Left lobe of liver (tissue), 2 donors: ENCODE data around the gene DYNC1LI1. TPM values are rescaled to one million over a fixed set of nuclear protein-coding genes. Genes with fewer than 3 reads are reported as not detected.

Experiments
- ATAC-seq: fragments of 200-7000 bp; cut with Tn5 transposase; one replicate; pipeline ENCODE4 v1.9.1; 2020; ENCODE audit warnings: mild to moderate bottlenecking, moderate library complexity
- DNase-seq: peaks from one replicate; pipeline ENCODE4 v3.0.0-alpha.2; 2020; ENCODE audit warnings: low spot score
- total RNA-seq: library from RNA; stranded (reverse); gene quantifications from one replicate; pipeline ENCODE4 v1.2.1, GENCODE V29; 2021
- donor health status: DM: no; HTN: no; CAD: no; lungs with moderate emphysema.
- donor health status: DM: no; HTN: yes; CAD: no.

DYNC1LI1 gene
- 10.4 TPM for total RNA-seq

DNA sequence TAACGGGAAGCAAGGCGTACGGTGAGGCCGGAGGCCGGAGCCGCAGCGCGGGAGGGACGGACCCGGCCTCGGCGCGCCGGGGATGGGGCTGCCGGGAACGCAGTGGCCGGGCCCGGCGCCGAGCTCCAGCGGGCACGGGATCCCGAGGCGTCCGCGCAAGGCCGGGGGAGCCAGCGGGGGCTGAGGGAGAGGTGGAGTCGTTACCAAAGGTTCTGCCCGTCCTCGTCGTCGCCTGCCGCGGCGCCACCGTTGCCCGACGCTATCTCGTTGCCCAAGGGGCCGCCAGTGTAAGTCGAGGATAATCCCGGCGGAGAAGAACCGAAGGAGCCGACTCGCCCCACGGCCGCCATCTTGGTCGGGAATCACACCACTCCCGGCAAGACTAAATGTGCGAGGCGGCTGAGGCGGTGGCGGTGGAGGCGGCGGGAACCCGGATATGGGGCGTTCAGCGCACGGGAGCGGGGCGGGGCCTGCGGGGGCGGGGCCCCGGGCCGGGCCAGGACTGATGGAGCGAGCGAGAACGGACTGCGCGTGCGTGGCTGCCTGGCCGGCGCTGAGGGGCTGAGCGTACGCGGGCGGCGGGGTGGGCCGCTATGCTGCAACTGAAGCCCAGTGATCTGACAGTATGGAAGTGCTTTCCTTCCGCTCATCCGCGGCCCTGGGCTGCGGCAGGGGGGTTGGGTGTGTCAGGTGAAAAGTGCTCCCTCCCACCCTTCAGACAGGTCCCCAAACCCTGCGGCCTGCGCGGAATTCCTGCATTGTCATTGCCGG is at the start of gene DYNC1LI1:
TSS of gene DYNC1LI1 (minus strand) at position 438 of the 771 bp plus-strand sequence. CDS start at position 350, 88 bp downstream.
- DNase-seq (peak; percentile 97), ATAC-seq (peak; percentile 92)

DNA sequence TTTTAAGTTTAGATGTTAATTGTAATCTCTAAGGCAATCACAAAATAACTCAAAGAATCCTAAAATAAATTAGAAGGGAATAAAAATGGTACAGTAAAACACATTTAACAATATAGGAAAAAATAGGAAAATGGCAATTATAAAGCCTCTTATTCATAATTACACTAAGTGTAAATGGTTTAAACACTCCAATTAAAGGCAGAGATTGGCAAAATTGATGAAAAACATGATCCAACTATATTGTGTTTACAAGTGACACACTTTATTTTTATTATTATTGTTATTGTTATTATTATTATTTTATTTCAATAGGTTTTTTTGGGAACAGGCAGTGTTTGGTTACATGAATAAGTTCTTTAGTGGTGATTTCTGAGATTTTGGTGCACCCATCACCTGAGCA is 48.7 kb upstream of the DYNC1LI1 start:
- ATAC-seq (no peak), DNase-seq (no peak)

DNA sequence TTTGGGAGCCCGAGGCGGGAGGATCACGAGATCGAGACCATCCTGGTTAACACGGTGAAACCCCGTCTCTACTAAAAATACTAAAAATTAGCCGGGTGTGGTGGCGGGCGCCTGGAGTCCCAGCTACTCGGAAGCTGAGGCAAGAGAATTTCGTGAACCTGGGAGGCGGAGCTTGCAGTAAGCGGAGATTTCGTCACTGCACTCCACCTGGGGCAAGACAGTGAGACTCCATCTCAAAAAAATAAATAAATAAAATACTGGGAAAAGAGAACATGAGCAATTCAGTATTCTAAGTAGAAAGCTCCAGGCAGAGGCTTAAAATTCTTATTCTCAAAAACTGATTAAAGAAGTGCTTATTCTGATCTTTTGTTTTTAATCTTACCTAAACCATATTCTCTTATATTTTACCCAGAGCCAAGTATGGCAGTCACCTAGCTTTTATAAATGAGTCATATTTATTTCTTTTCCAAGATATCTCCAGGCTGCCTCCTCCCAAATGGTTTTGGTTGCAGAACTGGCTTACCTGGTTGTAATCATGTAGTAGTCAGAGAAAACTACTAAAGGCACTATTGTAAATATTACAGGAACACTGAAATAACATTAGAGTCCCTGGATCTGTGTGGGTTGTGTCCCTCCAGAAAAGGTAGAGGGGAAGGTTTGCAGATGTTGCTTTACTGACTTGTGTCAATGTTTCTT is 45.8 kb upstream of the DYNC1LI1 start:
- no peak for ATAC-seq
- DNase-seq = no peak

DNA sequence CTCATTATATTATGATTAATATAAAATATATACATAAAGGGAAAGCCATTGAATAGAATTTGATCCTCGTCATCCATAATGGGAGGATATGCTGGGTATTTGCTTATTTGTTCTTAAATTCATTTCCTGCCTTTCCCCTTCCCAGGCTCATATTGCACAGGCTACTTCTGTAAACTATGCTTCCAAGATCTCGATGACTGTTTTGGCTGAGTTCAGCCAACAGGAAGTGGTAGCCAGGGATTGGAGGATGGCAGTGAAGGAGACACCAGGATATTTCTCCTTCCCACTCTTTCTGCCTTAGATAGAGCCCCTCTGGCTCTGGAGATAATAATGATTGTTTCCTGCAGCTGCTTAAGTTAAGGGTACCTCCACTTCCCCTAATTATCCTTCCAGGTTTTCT is 44.3 kb upstream of the DYNC1LI1 start:
- no peak for ATAC-seq
- DNase-seq = no peak

DNA sequence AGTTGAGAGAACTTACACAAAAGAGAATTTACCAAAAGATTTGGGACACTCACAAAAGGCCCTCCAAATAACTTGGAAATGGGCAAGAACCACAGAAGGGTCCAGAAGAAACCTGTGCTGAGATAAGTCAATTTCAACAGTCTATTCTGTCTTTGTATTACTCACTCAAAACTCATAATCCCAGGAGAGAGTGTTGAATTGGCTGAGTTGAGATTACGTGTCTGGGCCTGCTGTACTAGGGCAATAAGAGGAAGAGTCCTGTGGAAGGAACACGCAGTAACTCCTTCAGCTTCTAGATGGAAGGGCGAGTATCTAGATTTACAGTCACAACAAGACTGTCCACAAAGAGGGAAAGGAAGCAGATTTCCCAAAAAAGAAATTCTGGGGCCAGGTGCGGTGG is 42.5 kb upstream of the DYNC1LI1 start:
- ATAC-seq (no peak), DNase-seq (no peak)

DNA sequence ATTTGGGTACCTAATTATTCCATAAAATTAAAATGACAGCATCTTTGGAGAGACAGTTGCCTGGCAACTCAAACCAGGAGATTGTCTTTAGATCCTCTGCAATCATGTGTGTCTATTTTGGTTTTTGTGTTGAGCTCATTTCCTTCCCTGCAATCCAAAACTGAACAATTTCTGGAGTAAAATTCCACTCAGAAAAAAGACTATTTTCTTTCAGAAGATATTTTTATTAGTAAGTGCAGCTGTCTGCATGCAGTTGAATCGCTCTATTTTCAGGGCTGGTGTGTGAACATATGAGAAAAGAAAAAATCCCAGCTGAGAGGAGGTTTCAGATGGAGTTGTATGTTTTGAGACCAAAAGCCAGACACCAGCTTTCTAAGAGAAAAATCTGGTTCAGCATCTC is 41.9 kb upstream of the DYNC1LI1 start:
- ATAC-seq (no peak), DNase-seq (no peak)

DNA sequence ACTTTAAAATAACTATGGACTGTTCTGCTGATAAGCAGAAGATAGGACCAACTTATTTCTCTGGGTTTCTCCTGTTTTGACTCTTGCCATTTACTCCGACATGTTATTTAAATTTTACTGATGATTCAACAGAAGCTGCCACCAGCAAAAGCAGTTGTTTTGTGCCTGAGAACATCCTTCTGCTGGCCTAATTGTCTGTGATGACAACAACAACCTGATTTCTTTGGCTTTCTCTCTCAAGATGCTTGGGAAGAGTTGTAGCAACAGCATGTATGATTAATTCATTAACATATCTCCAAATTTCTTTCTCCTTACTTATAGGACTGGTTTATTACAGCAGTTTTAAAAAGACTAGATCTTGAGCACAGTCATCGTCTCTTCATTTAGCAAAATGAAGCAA is 36.9 kb upstream of the DYNC1LI1 start:
- DNase-seq = no peak
- ATAC-seq = no peak

DNA sequence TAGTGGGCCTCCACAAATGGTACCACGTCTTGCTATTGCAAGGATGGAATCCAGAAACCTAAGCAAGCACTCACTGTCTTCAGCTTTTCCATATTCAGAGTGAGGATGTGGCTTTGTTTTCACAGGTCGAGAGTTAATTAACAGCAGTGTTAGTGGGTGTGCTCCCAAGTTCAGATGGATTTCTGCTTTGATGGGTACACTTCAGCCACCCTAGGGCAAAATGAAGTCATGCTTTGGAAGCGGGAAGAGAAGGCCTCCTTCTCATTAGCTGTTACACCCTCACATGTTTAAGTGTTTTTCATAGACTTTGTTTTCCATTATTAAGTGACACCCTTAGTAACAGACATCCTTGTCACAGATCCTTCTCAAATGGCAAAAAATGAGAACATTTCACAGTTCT is 36.3 kb upstream of the DYNC1LI1 start:
- ATAC-seq (no peak), DNase-seq (no peak)

DNA sequence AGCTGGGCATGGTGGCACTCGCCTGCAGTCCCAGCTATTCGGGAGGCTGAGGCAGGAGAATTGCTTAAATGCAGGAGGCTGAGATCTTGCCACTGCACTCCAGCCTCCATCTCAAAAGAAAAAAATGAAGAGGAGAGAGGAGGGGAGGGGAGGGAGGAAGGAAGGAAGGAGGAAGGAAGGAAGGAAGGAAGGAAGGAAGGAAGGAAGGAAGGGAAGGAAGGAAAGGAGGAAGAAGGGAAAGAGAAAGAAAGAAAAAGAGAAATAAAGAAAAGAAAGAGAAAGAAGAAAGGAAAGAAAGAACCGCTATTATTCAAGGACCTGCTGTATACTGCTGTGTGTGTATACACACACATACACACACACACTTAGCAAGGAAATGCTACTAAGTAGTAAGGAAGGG is 35.6 kb upstream of the DYNC1LI1 start:
- ATAC-seq = no peak
- DNase-seq = no peak

DNA sequence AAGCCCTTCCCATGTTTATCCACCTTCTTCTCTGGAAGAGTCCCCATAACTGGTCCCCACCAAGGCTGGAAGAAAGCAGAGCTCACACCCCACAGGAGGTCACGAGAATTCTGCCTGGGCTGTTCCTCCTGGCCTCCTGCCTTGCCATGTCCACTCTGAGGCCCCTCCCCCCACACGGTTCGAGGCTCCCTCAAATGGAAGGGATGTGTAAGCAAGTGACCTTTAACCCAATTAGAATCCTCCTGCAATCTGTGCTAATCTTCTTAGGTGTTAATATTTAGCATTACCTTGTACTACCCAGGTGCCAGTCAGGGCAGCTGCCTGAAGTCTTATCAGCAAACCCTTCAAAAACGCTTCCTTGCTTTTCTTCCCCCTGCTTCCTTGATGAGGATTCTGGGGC is 32.4 kb upstream of the DYNC1LI1 start:
- ATAC-seq (no peak), DNase-seq (no peak)

DNA sequence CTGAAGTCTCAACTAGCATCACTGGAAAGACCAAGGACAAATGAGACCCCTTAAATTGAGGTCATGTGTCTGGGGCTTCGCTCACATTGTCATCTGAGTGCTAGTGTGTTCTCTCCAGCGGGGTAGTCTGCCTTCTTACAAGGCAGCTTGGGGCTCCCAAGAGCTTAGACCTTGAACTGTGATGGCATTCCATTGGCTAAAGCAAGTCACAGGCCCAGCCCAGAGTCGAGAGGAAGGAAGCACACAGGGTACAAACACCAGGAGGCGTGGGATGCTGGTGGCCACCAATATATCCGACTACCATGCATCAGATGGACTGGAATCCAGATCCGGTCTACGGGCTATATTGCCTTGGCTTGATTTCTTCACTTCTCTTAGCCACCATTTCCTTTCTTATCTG is 31.5 kb upstream of the DYNC1LI1 start:
- DNase-seq (no peak), ATAC-seq (no peak)

DNA sequence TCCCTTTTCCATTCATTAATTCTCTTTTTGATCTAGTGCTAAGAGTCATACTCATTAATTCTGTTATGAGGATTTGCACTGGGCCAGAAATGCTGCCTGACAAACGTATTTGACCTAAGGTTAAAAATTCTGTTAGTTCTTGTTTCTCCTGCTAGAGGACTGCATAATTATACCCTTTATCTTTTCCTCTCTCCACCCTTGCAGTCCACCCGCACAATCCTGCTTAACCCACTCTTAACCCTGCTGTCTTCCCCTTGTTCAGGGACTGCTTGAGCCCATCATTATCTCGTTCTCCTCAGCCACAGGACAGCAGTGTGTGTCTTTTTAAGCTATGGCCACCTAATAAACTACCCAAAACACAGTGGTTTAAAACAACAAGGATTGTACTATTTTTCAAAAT is 31.1 kb upstream of the DYNC1LI1 start:
- no peak for DNase-seq
- ATAC-seq = no peak

DNA sequence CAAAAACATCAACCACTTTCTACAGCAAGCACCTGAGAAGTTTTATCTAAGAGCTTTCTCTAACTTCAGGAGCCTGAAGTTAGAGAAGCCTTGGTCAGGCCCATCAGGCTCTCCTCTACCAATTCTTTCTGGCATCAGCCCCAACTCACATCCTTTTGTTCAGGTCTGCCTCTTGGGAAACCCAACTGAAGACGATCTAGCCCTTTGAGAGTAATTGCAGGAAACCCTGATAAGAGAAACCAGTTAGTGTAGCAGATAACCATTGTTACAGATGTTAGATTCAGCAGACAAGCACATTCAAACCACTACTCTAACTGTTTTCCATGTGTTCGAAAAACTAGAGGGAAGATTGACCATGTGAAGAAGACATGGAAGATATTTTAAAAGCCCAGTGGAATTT is 27.0 kb upstream of the DYNC1LI1 start:
- ATAC-seq (no peak), DNase-seq (no peak)

DNA sequence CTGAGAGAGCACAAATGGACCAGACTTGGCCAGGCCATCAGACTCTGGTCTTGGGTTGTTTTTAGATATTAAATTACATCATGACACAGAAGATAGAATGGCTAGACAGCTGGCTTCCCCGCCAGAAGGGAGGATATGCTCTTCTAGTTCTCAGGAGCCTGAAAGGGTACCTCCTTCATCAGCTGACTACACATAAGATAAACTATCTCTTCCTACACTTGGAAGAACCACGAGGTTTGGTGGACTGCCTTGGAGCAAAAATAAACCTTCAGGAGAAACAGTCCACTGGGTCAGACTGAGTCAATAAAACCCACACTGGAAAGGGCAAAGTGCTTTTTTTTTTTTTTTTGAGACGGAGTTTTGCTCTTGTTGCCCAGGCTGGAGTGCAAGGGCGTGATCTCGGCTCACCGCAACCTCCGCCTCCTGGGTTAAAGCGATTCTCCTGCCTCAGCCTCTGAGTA is 26.3 kb upstream of the DYNC1LI1 start:
- no peak for DNase-seq
- peak; percentile 71 for ATAC-seq

DNA sequence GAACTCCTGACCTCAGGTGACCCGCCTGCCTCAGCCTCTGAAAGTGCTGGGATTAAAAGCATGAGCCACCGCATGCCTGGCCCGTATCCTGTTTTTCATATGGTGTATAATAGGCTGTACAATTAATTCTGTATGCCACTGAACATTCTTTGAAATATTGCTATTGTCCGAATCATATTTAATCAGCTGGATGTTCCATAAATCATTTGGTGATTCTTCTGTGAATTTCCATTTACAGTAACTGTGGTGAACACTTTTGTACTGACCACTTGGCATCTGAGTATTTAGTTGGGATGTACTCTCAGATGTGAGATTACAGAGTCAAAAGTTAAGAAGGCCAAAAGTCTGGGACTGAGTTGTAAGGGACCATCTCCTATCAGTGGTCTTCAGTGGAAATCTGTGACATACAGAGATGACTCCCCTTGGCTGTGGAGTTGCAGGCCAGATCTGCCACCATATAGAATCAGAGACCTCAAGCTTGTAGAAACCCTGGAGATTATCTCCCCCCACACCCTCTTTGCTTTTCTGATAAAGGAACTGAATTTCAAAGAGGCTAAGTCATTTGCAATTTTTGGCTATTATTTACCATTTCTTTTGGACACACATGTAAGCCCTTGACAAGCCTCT is 25.7 kb upstream of the DYNC1LI1 start:
- DNase-seq = no peak
- ATAC-seq = no peak

DNA sequence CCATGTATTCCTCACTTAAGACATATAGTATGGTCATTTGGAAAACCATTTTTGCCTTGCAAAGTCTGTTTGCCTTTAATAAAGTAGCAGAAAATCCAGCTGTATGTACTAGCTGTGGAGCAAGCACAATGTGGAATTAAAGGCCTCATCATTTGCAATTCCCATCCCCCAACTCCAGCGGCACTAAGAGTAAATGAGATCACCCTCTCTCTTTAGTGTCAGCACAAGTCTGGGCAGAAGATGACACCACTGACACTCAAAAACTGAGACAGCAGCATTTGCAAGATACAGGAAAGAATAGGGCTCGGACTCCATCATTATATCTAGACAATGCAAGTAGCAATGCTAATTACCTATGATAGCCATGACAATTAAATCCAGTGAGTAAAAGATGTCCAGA is 24.7 kb upstream of the DYNC1LI1 start:
- ATAC-seq = no peak

DNA sequence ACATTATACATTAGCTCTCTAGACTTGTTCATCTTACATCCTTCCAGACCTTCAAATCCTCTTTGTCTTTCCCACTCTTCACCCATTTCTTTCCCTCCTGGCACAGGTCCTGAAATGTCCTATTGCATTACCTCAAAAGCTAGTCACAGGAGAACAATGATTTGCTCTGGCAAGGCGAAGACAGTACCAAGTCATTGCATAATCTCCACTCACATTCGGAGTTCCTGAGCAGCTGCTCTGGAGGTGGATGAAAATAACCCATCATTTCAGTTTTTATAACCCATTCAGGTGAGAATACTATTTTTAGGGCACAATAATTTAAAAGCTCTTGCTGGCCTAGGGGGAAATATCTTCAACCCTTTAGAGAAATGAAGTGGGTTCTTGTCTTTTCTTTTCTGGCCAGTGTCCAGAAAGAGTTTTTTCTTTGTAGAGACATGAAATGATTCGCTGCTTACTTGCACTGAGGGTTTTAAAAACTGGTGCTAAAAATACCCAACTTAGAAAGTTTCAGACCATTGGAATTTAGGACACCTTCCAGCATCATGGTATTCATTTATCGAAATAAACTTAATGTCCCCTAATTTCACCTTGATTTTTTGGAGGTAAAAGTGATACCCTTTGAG is 23.4 kb upstream of the DYNC1LI1 start:
- DNase-seq = no peak
- no peak for ATAC-seq

More for the DNA sequence above, 24.7 kb upstream of the DYNC1LI1 start:
- DNase-seq = no peak

DNA sequence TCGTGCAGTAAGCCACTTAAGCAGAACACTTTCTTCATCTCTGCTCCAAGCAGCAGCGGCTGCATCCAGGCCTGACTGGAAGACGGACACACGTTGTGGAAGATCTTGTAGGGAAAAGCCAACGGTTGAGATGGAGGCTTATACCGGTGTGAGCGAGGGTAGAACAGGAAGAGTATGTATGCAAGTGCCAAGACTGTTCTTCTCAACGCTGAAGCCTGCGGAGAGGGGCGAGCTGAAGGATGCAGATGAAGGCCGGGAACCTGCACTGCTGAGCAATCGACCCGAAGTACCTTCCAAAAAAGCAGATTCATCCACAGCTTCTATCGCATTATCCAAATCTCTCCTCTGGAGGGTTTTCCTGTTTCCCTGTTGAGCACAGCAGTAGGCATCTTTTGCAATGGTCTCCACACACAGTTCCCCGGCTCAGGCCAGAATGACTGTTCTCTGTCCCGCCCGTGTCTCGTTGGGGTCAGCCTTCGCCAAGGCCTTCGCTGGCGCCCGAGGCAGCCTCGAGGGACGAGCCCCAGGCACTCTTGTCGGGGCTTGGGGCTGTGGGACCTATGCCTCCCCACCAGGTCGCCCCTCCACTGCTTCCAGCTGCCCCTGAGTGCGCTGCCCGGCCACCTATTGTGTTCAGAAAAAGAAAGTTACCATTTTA is 22.2 kb upstream of the DYNC1LI1 start:
- ATAC-seq (no peak), DNase-seq (no peak)

DNA sequence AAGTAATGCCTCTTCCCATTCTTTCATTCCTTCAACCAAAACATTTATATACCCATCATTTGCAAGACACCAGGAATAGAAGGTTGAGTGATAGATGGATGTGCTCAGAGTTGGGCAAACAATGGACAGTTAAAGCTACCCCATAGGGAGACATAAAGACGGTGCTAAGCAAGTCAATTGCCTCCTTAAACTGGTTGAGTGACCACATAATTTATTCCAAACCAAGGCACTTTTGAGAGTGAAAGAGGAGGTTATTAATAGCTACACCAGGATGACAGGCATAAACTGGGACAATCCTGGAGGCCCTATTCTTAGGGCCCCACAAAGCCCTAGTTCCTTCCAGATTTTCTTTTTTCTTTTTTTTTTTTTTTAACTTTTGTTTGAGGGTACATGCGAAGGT is 21.4 kb upstream of the DYNC1LI1 start:
- ATAC-seq (no peak), DNase-seq (no peak)

DNA sequence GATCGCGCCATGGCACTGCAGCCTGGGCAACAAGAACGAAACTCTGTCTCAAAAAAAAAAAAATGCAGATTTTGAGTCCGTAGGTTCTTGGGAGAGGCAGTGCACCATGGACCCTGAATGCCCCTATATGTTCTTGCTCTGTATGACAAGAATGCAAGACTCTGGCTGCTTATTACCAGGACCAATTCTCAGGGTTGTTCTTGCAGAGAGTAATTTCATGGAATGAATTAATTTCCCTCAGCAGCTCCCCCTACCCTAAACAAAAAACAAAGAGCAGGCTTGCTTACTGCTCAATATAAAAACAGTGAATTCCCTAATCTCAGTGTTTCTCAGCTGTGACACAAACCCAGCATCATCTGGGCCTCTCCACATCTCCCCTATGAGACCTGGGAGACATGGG is 20.5 kb upstream of the DYNC1LI1 start:
- ATAC-seq = no peak
- DNase-seq = no peak

DNA sequence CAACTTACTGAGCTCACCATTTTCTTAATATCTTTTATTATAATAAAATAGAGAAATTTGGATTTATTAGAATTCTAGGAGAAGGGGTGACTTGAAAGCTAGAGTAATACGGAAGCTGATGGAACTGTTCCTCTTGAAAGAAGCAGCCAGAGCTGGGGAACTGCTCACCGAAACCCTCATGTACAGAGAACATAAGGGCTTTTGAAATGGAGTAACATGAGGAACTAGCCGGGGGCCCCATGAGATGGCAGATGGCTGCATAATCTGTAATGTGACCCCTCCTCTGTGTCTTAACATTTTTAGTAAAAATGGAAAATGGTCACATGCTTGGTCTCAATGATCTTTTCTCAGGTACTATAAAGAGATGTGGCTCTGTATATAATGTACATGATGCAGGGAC is 15.7 kb upstream of the DYNC1LI1 start:
- DNase-seq = no peak
- no peak for ATAC-seq
